ENCODE results near the gene FYN.

Gene FYN

GRCh38 chr6:111709615-111710398 lies 163.4 kb downstream of the FYN start:
- no peak overlapping the region for H3K9ac ChIP-seq (ENCODE audit: low read length)
- no peaks in the 10 kb centered on the region for H3K27me3 ChIP-seq (ENCODE audit: low read length)
- TF ChIP-seq CTCF (IDR thresholded peaks at IDR 0.05; ENCODE audit: insufficient read depth, low read length, poor library complexity, severe bottlenecking), result peak; percentile 66
- TF ChIP-seq EZH2phosphoT487 (conservative IDR thresholded peaks at IDR 0.05; ENCODE audit: low read length), result no peak
- no peaks in the 10 kb centered on the region for H3K36me3 ChIP-seq (ENCODE audit: low read length)
- H3K4me2 ChIP-seq (ENCODE audit: low read depth, low read length, poor library complexity, severe bottlenecking), result peak overlapping the region; percentile 39
- H3K27ac ChIP-seq (ENCODE audit: low read depth, low read length), result no peak overlapping the region
- H3K9me2 ChIP-seq (replicated peaks; ENCODE audit: insufficient read depth, low read length), result no peaks in the 10 kb centered on the region
- no peaks in the 10 kb centered on the region for H4K20me1 ChIP-seq (ENCODE audit: low read depth, low read length)
- no peaks in the 10 kb centered on the region for H3K9me3 ChIP-seq (ENCODE audit: insufficient read depth, low read length)
- no peaks in the 10 kb centered on the region for H3K79me2 ChIP-seq (ENCODE audit: insufficient read depth, low read length)
- H2AFZ ChIP-seq (ENCODE audit: low read depth, low read length, severe bottlenecking), result peak overlapping the region; percentile 84
- H3K4me3 ChIP-seq (ENCODE audit: insufficient read depth, low read length, poor library complexity, severe bottlenecking), result no peak overlapping the region
- no peaks in the 10 kb centered on the region for H3F3A ChIP-seq (ENCODE audit: insufficient read depth)

GRCh38 chr6:111709201-111709600 lies 164.1 kb downstream of the FYN start:
- H3K4me2 ChIP-seq (ENCODE audit: low read depth, low read length, poor library complexity, severe bottlenecking), result no peak overlapping the region
- no peaks in the 10 kb centered on the region for H3K36me3 ChIP-seq (ENCODE audit: low read length)
- no peak overlapping the region for H3K27ac ChIP-seq (ENCODE audit: low read depth, low read length)
- no peak overlapping the region for H3K9ac ChIP-seq (ENCODE audit: low read length)
- no peak overlapping the region for H2AFZ ChIP-seq (ENCODE audit: low read depth, low read length, severe bottlenecking)
- no peaks in the 10 kb centered on the region for H3F3A ChIP-seq (ENCODE audit: insufficient read depth)
- no peaks in the 10 kb centered on the region for H3K9me2 ChIP-seq (replicated peaks; ENCODE audit: insufficient read depth, low read length)
- no peak overlapping the region for H3K4me3 ChIP-seq (ENCODE audit: insufficient read depth, low read length, poor library complexity, severe bottlenecking)
- TF ChIP-seq CTCF (IDR thresholded peaks at IDR 0.05; ENCODE audit: insufficient read depth, low read length, poor library complexity, severe bottlenecking), result no peak
- TF ChIP-seq EZH2phosphoT487 (conservative IDR thresholded peaks at IDR 0.05; ENCODE audit: low read length), result no peak
- no peaks in the 10 kb centered on the region for H3K27me3 ChIP-seq (ENCODE audit: low read length)
- H3K79me2 ChIP-seq (ENCODE audit: insufficient read depth, low read length), result no peaks in the 10 kb centered on the region
- H4K20me1 ChIP-seq (ENCODE audit: low read depth, low read length), result no peaks in the 10 kb centered on the region
- H3K9me3 ChIP-seq (ENCODE audit: insufficient read depth, low read length), result no peaks in the 10 kb centered on the region

GRCh38 chr6:111707773-111708172 lies 165.5 kb downstream of the FYN start:
- TF ChIP-seq EZH2phosphoT487 (conservative IDR thresholded peaks at IDR 0.05; ENCODE audit: low read length), result no peak
- no peak for TF ChIP-seq CTCF (IDR thresholded peaks at IDR 0.05; ENCODE audit: insufficient read depth, low read length, poor library complexity, severe bottlenecking)

More at GRCh38 chr6:111707773-111708172, 165.5 kb downstream of the FYN start:
- Histone ChIP-seq H3K9me3 (ENCODE audit: insufficient read depth, low read length) (no peaks in the 10 kb centered on the region), H3K27ac (ENCODE audit: low read depth, low read length) (no peak overlapping the region), H3K27me3 (ENCODE audit: low read length) (no peaks in the 10 kb centered on the region), H4K20me1 (ENCODE audit: low read depth, low read length) (no peaks in the 10 kb centered on the region), H3K4me3 (ENCODE audit: insufficient read depth, low read length, poor library complexity, severe bottlenecking) (no peak overlapping the region), H3K36me3 (ENCODE audit: low read length) (no peaks in the 10 kb centered on the region), H3K4me2 (ENCODE audit: low read depth, low read length, poor library complexity, severe bottlenecking) (no peak overlapping the region), H2AFZ (ENCODE audit: low read depth, low read length, severe bottlenecking) (no peak overlapping the region), H3K79me2 (ENCODE audit: insufficient read depth, low read length) (no peaks in the 10 kb centered on the region), H3K9ac (ENCODE audit: low read length) (no peak overlapping the region), H3F3A (ENCODE audit: insufficient read depth) (no peaks in the 10 kb centered on the region), H3K9me2 (replicated peaks; ENCODE audit: insufficient read depth, low read length) (no peaks in the 10 kb centered on the region)

All from SU-DHL-6 (cell line).